ENCODE results near the gene MC3R.

The MC3R gene

GRCh38 chr20:56204206-56204605 lies 44.3 kb upstream of the MC3R start:
- Histone ChIP-seq H3K9ac (ENCODE audit: low read length) (no peak overlapping the region), H3K27me3 (ENCODE audit: insufficient read depth, low read length) (no peaks in the 10 kb centered on the region), H2AFZ (ENCODE audit: low read length) (no peak overlapping the region), H3F3A (ENCODE audit: insufficient read depth, low read length) (no peaks in the 10 kb centered on the region), H3K36me3 (ENCODE audit: insufficient read depth, low read length) (no peaks in the 10 kb centered on the region), H4K20me1 (ENCODE audit: insufficient read depth, low read length) (no peaks in the 10 kb centered on the region), H3K27ac (ENCODE audit: low read depth, low read length, poor library complexity, severe bottlenecking) (no peak overlapping the region), H3K79me2 (ENCODE audit: insufficient read depth, low read length) (no peaks in the 10 kb centered on the region), H3K9me3 (ENCODE audit: low read length) (peaks cover 16% of the 10 kb centered on the region), H3K9me2 (ENCODE audit: low read depth, low read length) (no peaks in the 10 kb centered on the region), H3K4me2 (ENCODE audit: low read length) (no peak overlapping the region), H3K4me1 (ENCODE audit: insufficient read depth, low read length, severe bottlenecking) (no peaks in the 10 kb centered on the region), H3K4me3 (ENCODE audit: low read depth, low read length, poor library complexity, severe bottlenecking) (no peak overlapping the region)
- no peak for TF ChIP-seq CTCF (IDR thresholded peaks at IDR 0.05; ENCODE audit: low read length)
- TF ChIP-seq EZH2 (IDR thresholded peaks at IDR 0.05; ENCODE audit: borderline replicate concordance, low read length): no peak

GRCh38 chr20:56205346-56205745 lies 43.2 kb upstream of the MC3R start:
- Histone ChIP-seq H3K36me3 (ENCODE audit: insufficient read depth, low read length) (no peaks in the 10 kb centered on the region), H3K9me2 (ENCODE audit: low read depth, low read length) (no peaks in the 10 kb centered on the region), H3K9me3 (ENCODE audit: low read length) (peaks cover 4% of the 10 kb centered on the region), H2AFZ (ENCODE audit: low read length) (no peak overlapping the region), H3F3A (ENCODE audit: insufficient read depth, low read length) (no peaks in the 10 kb centered on the region), H3K27ac (ENCODE audit: low read depth, low read length, poor library complexity, severe bottlenecking) (no peak overlapping the region), H3K4me1 (ENCODE audit: insufficient read depth, low read length, severe bottlenecking) (no peaks in the 10 kb centered on the region), H3K79me2 (ENCODE audit: insufficient read depth, low read length) (no peaks in the 10 kb centered on the region), H3K27me3 (ENCODE audit: insufficient read depth, low read length) (no peaks in the 10 kb centered on the region), H3K4me3 (ENCODE audit: low read depth, low read length, poor library complexity, severe bottlenecking) (no peak overlapping the region), H4K20me1 (ENCODE audit: insufficient read depth, low read length) (no peaks in the 10 kb centered on the region), H3K9ac (ENCODE audit: low read length) (no peak overlapping the region), H3K4me2 (ENCODE audit: low read length) (no peak overlapping the region)
- no peak for TF ChIP-seq CTCF (IDR thresholded peaks at IDR 0.05; ENCODE audit: low read length)

- no peak overlapping the region for H3K4me3 ChIP-seq (ENCODE audit: low read depth, low read length, poor library complexity, severe bottlenecking)
- H3K79me2 ChIP-seq (ENCODE audit: insufficient read depth, low read length): no peaks in the 10 kb centered on the region
- no peaks in the 10 kb centered on the region for H3K9me2 ChIP-seq (ENCODE audit: low read depth, low read length)
- no peaks in the 10 kb centered on the region for H3K9me3 ChIP-seq (ENCODE audit: low read length)
- no peak overlapping the region for H3K27ac ChIP-seq (ENCODE audit: low read depth, low read length, poor library complexity, severe bottlenecking)
- H3K4me1 ChIP-seq (ENCODE audit: insufficient read depth, low read length, severe bottlenecking): no peaks in the 10 kb centered on the region
- H3K36me3 ChIP-seq (ENCODE audit: insufficient read depth, low read length): no peaks in the 10 kb centered on the region
- no peak overlapping the region for H2AFZ ChIP-seq (ENCODE audit: low read length)
- H3K9ac ChIP-seq (ENCODE audit: low read length): no peak overlapping the region
- no peaks in the 10 kb centered on the region for H3K27me3 ChIP-seq (ENCODE audit: insufficient read depth, low read length)
- H3K4me2 ChIP-seq (ENCODE audit: low read length): no peak overlapping the region
- no peaks in the 10 kb centered on the region for H3F3A ChIP-seq (ENCODE audit: insufficient read depth, low read length)
- no peak for TF ChIP-seq EZH2 (IDR thresholded peaks at IDR 0.05; ENCODE audit: borderline replicate concordance, low read length)
- no peak for TF ChIP-seq CTCF (IDR thresholded peaks at IDR 0.05; ENCODE audit: low read length)
- no peaks in the 10 kb centered on the region for H4K20me1 ChIP-seq (ENCODE audit: insufficient read depth, low read length)
These were observed 40.9 kb upstream of the MC3R start for GRCh38 chr20:56207656-56208055.

Data from OCI-LY1 (cell line).